NCI-H1694 treated with DMSO at 0.1 percent for 48 hours (cell line): ENCODE results near the gene PFDN2.

Experiments
- DNase-seq: peaks from one replicate; lab custom pipeline; 2025; lab: John Stamatoyannopoulos, UW

PFDN2 gene

GRCh38 chr1:161099090-161099802 is 18.6 kb downstream of the PFDN2 start:
- DNase-seq = no peak

- DNase-seq = peak; percentile 69
These were observed 19.4 kb downstream of the PFDN2 start, which contains the start of gene KLHDC9 for GRCh38 chr1:161098210-161099068. Gene KLHDC9 (plus strand): TSS chr1:161098361. CDS start chr1:161098536, 175 bp downstream.

GRCh38 chr1:161096530-161096929 is 21.3 kb downstream of the PFDN2 start:
- DNase-seq = no peak

- no peak for DNase-seq
These were observed 21.8 kb downstream of the PFDN2 start for GRCh38 chr1:161096015-161096414.

GRCh38 chr1:161095230-161095629 is 22.6 kb downstream of the PFDN2 start:
- DNase-seq = no peak

- DNase-seq = no peak
These were observed 23.4 kb downstream of the PFDN2 start for GRCh38 chr1:161094481-161094880.

GRCh38 chr1:161092621-161093028 is 25.2 kb downstream of the PFDN2 start:
- no peak for DNase-seq

- no peak for DNase-seq
These were observed 25.9 kb downstream of the PFDN2 start for GRCh38 chr1:161091796-161092507.

- DNase-seq = no peak
These were observed 26.7 kb downstream of the PFDN2 start for GRCh38 chr1:161091093-161091492.

- no peak for DNase-seq
These were observed 27.2 kb downstream of the PFDN2 start for GRCh38 chr1:161090617-161091016.

GRCh38 chr1:161089938-161090337 is 27.9 kb downstream of the PFDN2 start:
- DNase-seq = no peak

GRCh38 chr1:161089251-161089924 is 28.4 kb downstream of the PFDN2 start, which contains the start of gene NECTIN4:
Gene NECTIN4 (minus strand): TSS chr1:161089558. CDS start chr1:161089296, 262 bp downstream.
- no peak for DNase-seq

GRCh38 chr1:161088587-161089110 is 29.2 kb downstream of the PFDN2 start:
- no peak for DNase-seq

- DNase-seq = no peak
These were observed 31.4 kb downstream of the PFDN2 start for GRCh38 chr1:161086457-161086856.

- DNase-seq = no peak
These were observed 32.7 kb downstream of the PFDN2 start for GRCh38 chr1:161085165-161085564.

GRCh38 chr1:161084597-161084988 is 33.2 kb downstream of the PFDN2 start:
- DNase-seq = no peak

- no peak for DNase-seq
These were observed 33.9 kb downstream of the PFDN2 start for GRCh38 chr1:161083748-161084596.

- DNase-seq = no peak
These were observed 34.7 kb downstream of the PFDN2 start for GRCh38 chr1:161082996-161083747.

- DNase-seq = no peak
These were observed 35.4 kb downstream of the PFDN2 start for GRCh38 chr1:161082483-161082882.

- DNase-seq = no peak
These were observed 36.3 kb downstream of the PFDN2 start for GRCh38 chr1:161081519-161081918.
